IMR-90 (cell line): ENCODE data around the gene ROBO1. TPM values are rescaled to one million over a fixed set of nuclear protein-coding genes. Genes with fewer than 3 reads are reported as not detected.

Experiments used
- ATAC-seq: fragments of 200-7000 bp; cut with Tn5 transposase; 2 replicates; pipeline ENCODE4 v1.9.1; 2020; ENCODE audit warnings: low read depth, mild to moderate bottlenecking, moderate library complexity
- BruUV-seq: library from RNA; stranded (reverse); fragments of 400-500 nt; replicated peaks from 2 replicates; lab custom pipeline; 2021; lab: Mats Ljungman, UMichigan
- CTCF ChIA-PET: fragments of 300-600 bp; formaldehyde crosslinking; extraction: SDS; loops from one replicate; lab custom pipeline; 2021; ENCODE audit warnings: antibody characterized with exemption; lab: Yijun Ruan, JAX
- POLR2A ChIA-PET: fragments of 300-600 bp; sonication (Branson Sonifier 250); formaldehyde crosslinking; loops from one replicate; lab custom pipeline; 2022; ENCODE audit warnings: antibody characterized with exemption; ENCODE audit not compliant: unreplicated experiment; lab: Charles Lee
- DNase-seq: peaks from one replicate; pipeline ENCODE4 v3.0.0; 2013
- H2AFZ ChIP-seq: replicated peaks from 2 replicates; pipeline ENCODE3; 2013; ENCODE audit warnings: low read length, mild to moderate bottlenecking; ENCODE audit not compliant: poor library complexity
- H2AK5ac ChIP-seq: 2 replicates; pipeline ENCODE4 v1.6.1; 2013; ENCODE audit warnings: low read depth, low read length, inconsistent platforms
- H2AK9ac ChIP-seq: replicated peaks from 2 replicates; pipeline ENCODE3; 2013; ENCODE audit warnings: mild to moderate bottlenecking, low read depth, low read length, moderate library complexity; ENCODE audit not compliant: poor library complexity
- H2BK120ac ChIP-seq: 2 replicates; pipeline ENCODE4 v1.6.1; 2013; ENCODE audit warnings: low read depth, low read length, inconsistent platforms
- H2BK15ac ChIP-seq: 3 replicates; pipeline ENCODE4 v1.6.1; 2013; ENCODE audit warnings: low read depth, low read length, inconsistent platforms
- H2BK20ac ChIP-seq: 2 replicates; pipeline ENCODE4 v1.6.1; 2013; ENCODE audit warnings: low read depth, mild to moderate bottlenecking, inconsistent platforms, low read length, moderate library complexity
- H2BK5ac ChIP-seq: 2 replicates; pipeline ENCODE4 v1.6.1; 2013; ENCODE audit warnings: mild to moderate bottlenecking, low read depth, low read length, inconsistent platforms; ENCODE audit not compliant: poor library complexity, severe bottlenecking
- H3K14ac ChIP-seq: replicated peaks from 2 replicates; pipeline ENCODE4 v1.6.1; 2013; ENCODE audit warnings: low read depth, low read length, inconsistent platforms
- H3K18ac ChIP-seq: 2 replicates; pipeline ENCODE4 v1.6.1; 2013; ENCODE audit warnings: low read depth, low read length, control low read depth
- H3K23ac ChIP-seq: 2 replicates; pipeline ENCODE4 v1.6.1; 2013; ENCODE audit warnings: low read depth, low read length, inconsistent platforms
- H3K27ac ChIP-seq: 2 replicates; pipeline ENCODE4 v1.5.1; 2013; ENCODE audit warnings: mild to moderate bottlenecking, control low read depth, low read length; ENCODE audit not compliant: insufficient read depth
- H3K27me3 ChIP-seq: 2 replicates; pipeline ENCODE4 v1.6.1; 2013; ENCODE audit warnings: low read length; ENCODE audit not compliant: control insufficient read depth, insufficient read depth
- H3K36me3 ChIP-seq: 2 replicates; pipeline ENCODE4 v1.6.1; 2013; ENCODE audit warnings: low read length, mixed read lengths; ENCODE audit not compliant: control insufficient read depth, insufficient read depth
- H3K4ac ChIP-seq: 2 replicates; pipeline ENCODE4 v1.6.1; 2013; ENCODE audit warnings: low read depth, low read length, inconsistent platforms
- H3K4me1 ChIP-seq: 2 replicates; pipeline ENCODE4 v1.6.1; 2013; ENCODE audit warnings: low read length, mixed read lengths; ENCODE audit not compliant: control insufficient read depth, insufficient read depth
- H3K4me2 ChIP-seq: 2 replicates; pipeline ENCODE4 v1.6.1; 2013; ENCODE audit warnings: low read depth, mild to moderate bottlenecking, control low read depth, low read length, moderate library complexity
- H3K4me3 ChIP-seq: 2 replicates; pipeline ENCODE4 v1.5.1; 2013; ENCODE audit warnings: low read depth, mild to moderate bottlenecking, control low read depth, low read length, moderate library complexity; ENCODE audit not compliant: insufficient read depth
- H3K56ac ChIP-seq: 2 replicates; pipeline ENCODE4 v1.6.1; 2013; ENCODE audit warnings: low read length, inconsistent platforms; ENCODE audit not compliant: insufficient read depth; ENCODE audit errors: extremely low read depth
- H3K79me1 ChIP-seq, 2 experiments: 2 replicates each; pipeline ENCODE4 v1.6.1; 2013; ENCODE audit warnings: low read length in 2 of 2, inconsistent platforms in 1 of 2, low read depth in 1 of 2
- H3K9ac ChIP-seq: 2 replicates; pipeline ENCODE4 v1.6.1; 2013; ENCODE audit warnings: low read depth, low read length, control low read depth
- H3K9me1 ChIP-seq: 2 replicates; pipeline ENCODE4 v1.6.1; 2013; ENCODE audit warnings: low read length, inconsistent platforms; ENCODE audit not compliant: insufficient read depth
- H3K9me3 ChIP-seq: 2 replicates; pipeline ENCODE4 v1.6.1; 2013; ENCODE audit warnings: low read length; ENCODE audit not compliant: control insufficient read depth, insufficient read depth
- H4K20me1 ChIP-seq: 2 replicates; pipeline ENCODE4 v1.6.1; 2013; ENCODE audit warnings: low read length, inconsistent platforms; ENCODE audit not compliant: insufficient read depth
- H4K5ac ChIP-seq: 2 replicates; pipeline ENCODE4 v1.6.1; 2013; ENCODE audit warnings: mild to moderate bottlenecking, low read depth, low read length, control low read depth
- H4K8ac ChIP-seq, 2 experiments: 2 replicates each; pipeline ENCODE4 v1.6.1; 2013; ENCODE audit warnings: low read depth in 2 of 2, low read length in 2 of 2, control low read depth in 1 of 2, inconsistent platforms in 1 of 2
- H4K91ac ChIP-seq: 2 replicates; pipeline ENCODE4 v1.6.1; 2013; ENCODE audit warnings: low read depth, low read length, inconsistent platforms; ENCODE audit not compliant: insufficient read depth
- MXI1 ChIP-seq: IDR thresholded peaks from 2 replicates; pipeline ENCODE4 v1.6.1; 2012; ENCODE audit warnings: low read depth, mild to moderate bottlenecking, low read length, moderate library complexity, borderline replicate concordance
- WGBS, 2 experiments: methylation state at CpG; one replicate each; pipeline versions ENCODE4 v1.1.5 to v1.1.7; 2013; ENCODE audit warnings: missing lambda C conversion rate in 2 of 2; ENCODE audit not compliant: insufficient read length in 1 of 2; ENCODE audit errors: extremely low coverage in 2 of 2; 5-methylcytosine and 5-hydroxymethylcytosine counted together
- dilution Hi-C: fragments of 300-500 bp; cut with HindIII; formaldehyde crosslinking; loops from one replicate; pipeline ENCODE4 v1.14.3; 2018; ENCODE audit warnings: low sequenced_read_pairs; ENCODE audit not compliant: unreplicated experiment
- in situ Hi-C: fragments of 300-500 bp; cut with MboI; formaldehyde crosslinking; loops from 3 replicates; pipeline ENCODE4 v1.14.3; 2019; ENCODE audit warnings: low sequenced_read_pairs, inconsistent platforms, mixed read lengths
- intact Hi-C: fragments of 100-400 bp; cut with micrococcal nuclease; formaldehyde crosslinking; loops from 2 replicates; pipeline ENCODE4 v1.10.0; 2022
- polyA plus RNA-seq, 3 experiments: library from polyadenylated mRNA; depleted of rRNA; stranded (reverse); fragments of >200 nt; gene quantifications; 2 replicates each; pipeline ENCODE4 v1.2.3, GENCODE V29; 2012; ENCODE audit warnings: low replicate concordance in 1 of 3
- total RNA-seq: library from RNA; depleted of rRNA; stranded (reverse); fragments of >200 nt; gene quantifications from 2 replicates; pipeline ENCODE4 v1.2.3, GENCODE V29; 2012

Gene ROBO1
- total and polyA plus RNA-seq, 2 of the 4 experiments (the other 2 are of a cell fraction), result 24.1 to 53.9 TPM

DNA sequence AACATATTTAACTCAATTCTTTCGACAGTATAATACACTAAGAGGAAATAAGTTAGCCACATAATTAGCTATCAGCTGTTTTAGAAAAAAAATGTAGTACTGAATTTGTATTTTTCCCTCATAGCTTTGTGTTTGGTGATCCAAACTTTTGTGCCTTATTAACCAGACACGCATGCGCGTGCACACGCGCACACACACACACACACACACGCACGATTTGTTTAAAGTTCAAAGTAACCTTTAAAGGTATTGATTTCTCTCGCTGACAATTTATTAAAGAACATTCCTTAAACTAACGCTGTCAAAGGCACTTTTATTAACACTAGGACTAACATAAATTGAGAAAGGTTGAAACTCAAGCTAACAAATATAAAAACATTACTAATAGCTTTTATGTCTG, 198.9 kb downstream of the ROBO1 start:
- Histone ChIP-seq H3K4me1 (no peaks in the 10 kb centered on the region), H2AK5ac (no peak overlapping the region), H2BK20ac (no peak overlapping the region), H3K27me3 (no peaks in the 10 kb centered on the region), H3K4ac (no peak overlapping the region), H3K27ac (no peak overlapping the region), H3K14ac (no peak overlapping the region), H4K91ac (no peak overlapping the region), H2BK120ac (no peak overlapping the region), H2AK9ac (no peak overlapping the region), H4K20me1 (no peaks in the 10 kb centered on the region), H3K4me2 (no peak overlapping the region), H3K36me3 (no peaks in the 10 kb centered on the region), H3K56ac (no peak overlapping the region), H3K4me3 (no peak overlapping the region), H4K8ac (no peak overlapping the region), H3K9ac (no peak overlapping the region), H3K23ac (no peak overlapping the region), H2AFZ (no peak overlapping the region), H3K79me1 (no peaks in the 10 kb centered on the region), H4K5ac (no peak overlapping the region), H3K18ac (no peak overlapping the region), H2BK15ac (no peak overlapping the region), H3K9me3 (no peaks in the 10 kb centered on the region), H2BK5ac (no peak overlapping the region), H3K9me1 (no peaks in the 10 kb centered on the region)
- in situ Hi-C loops, result no loop called here
- DNase-seq (no peak), ATAC-seq (no peak)
- dilution Hi-C loops, result no loop called here
- WGBS, 2 experiments, result no CpG with 5 or more reads among the region's 10 CpGs
- intact Hi-C loops, result no loop called here
- TF ChIP-seq MXI1, result no peak
- BruUV-seq, result no TSS peak
- ChIA-PET POLR2A (no interaction called here), CTCF (interaction anchor here (0.6 kb wide), 1 partner anchor 7 kb away, joined by 3 read pairs; no protein-coding TSS in a partner anchor)
